PC-9 (cell line): ENCODE results near the gene QSER1. TPM values are rescaled to one million over a fixed set of nuclear protein-coding genes. Genes with fewer than 3 reads are reported as not detected.
A peak's percentile ranks its signal among the peaks of the same experiment; 100 is the strongest.
"Not testable (repeated sequence)": the region's sequence is repeated elsewhere in the genome, so short reads cannot be mapped to it uniquely, and the experiment has no call there.

Experiments
- BruUV-seq: library from RNA; stranded (reverse); fragments of 400-500 nt; replicated peaks from 2 replicates; lab custom pipeline; 2021; lab: Mats Ljungman, UMichigan
- CTCF ChIA-PET: fragments of 300-600 bp; sonication (Branson Sonifier 250); formaldehyde crosslinking; loops from one replicate; lab custom pipeline; 2022; ENCODE audit warnings: antibody characterized with exemption; lab: Charles Lee
- POLR2A ChIA-PET: fragments of 300-600 bp; sonication (Branson Sonifier 250); formaldehyde crosslinking; loops from one replicate; lab custom pipeline; 2022; ENCODE audit warnings: antibody characterized with exemption; ENCODE audit not compliant: unreplicated experiment; lab: Charles Lee
- DNase-seq, 2 experiments: peaks; one replicate each; pipeline versions ENCODE4 v3.0.0 to v3.0.0-alpha.2; 2015 to 2022; ENCODE audit warnings: mixed read lengths in 1 of 2
- H2AFZ ChIP-seq: fragments of 200-600 bp; sonication (generic); 2 replicates; pipeline ENCODE4 v1.8.1; 2017; ENCODE audit warnings: antibody characterized with exemption
- H3F3A ChIP-seq: fragments of 200-600 bp; sonication (generic); 2 replicates; pipeline ENCODE4 v1.8.1; 2017; ENCODE audit warnings: antibody characterized with exemption, mild to moderate bottlenecking, low read depth; ENCODE audit not compliant: insufficient read depth
- H3K27ac ChIP-seq: fragments of 200-600 bp; sonication (generic); 2 replicates; pipeline ENCODE4 v1.6.1; 2016; ENCODE audit warnings: mixed run types
- H3K27me3 ChIP-seq: fragments of 200-600 bp; sonication (generic); 2 replicates; pipeline ENCODE4 v1.6.1; 2016; ENCODE audit warnings: low read depth, mixed run types; ENCODE audit not compliant: insufficient read depth
- H3K36me3 ChIP-seq: fragments of 200-600 bp; sonication (generic); 2 replicates; pipeline ENCODE4 v1.6.1; 2016; ENCODE audit warnings: low read depth, mixed run types
- H3K4me1 ChIP-seq: fragments of 200-600 bp; sonication (generic); replicated peaks from 2 replicates; pipeline ENCODE4 v1.6.1; 2016; ENCODE audit warnings: mixed run types; ENCODE audit not compliant: insufficient read depth
- H3K4me2 ChIP-seq: fragments of 200-600 bp; sonication (generic); 2 replicates; pipeline ENCODE4 v1.6.1; 2017; ENCODE audit warnings: mixed run types
- H3K4me3 ChIP-seq: fragments of 200-600 bp; sonication (generic); 2 replicates; pipeline ENCODE4 v1.6.1; 2016; ENCODE audit warnings: mixed run types
- H3K79me2 ChIP-seq: fragments of 200-600 bp; sonication (generic); 2 replicates; pipeline ENCODE4 v1.6.1; 2017; ENCODE audit warnings: low read depth, mixed run types
- H3K9me2 ChIP-seq: fragments of 200-600 bp; sonication (generic); 2 replicates; pipeline ENCODE4 v1.8.1; 2017; ENCODE audit warnings: mild to moderate bottlenecking; ENCODE audit not compliant: insufficient read depth
- H3K9me3 ChIP-seq: fragments of 200-600 bp; sonication (generic); 2 replicates; pipeline ENCODE4 v1.8.1; 2016; ENCODE audit warnings: low read depth; ENCODE audit not compliant: insufficient read depth
- H4K20me1 ChIP-seq: fragments of 200-600 bp; sonication (generic); 2 replicates; pipeline ENCODE4 v1.8.1; 2017; ENCODE audit not compliant: insufficient read depth
- CTCF ChIP-seq: fragments of 200-600 bp; sonication (generic); conservative IDR thresholded peaks from 2 replicates; pipeline ENCODE4 v1.6.1; 2017; ENCODE audit warnings: mixed run types, antibody characterized with exemption, mild to moderate bottlenecking, moderate library complexity
- EZH2 ChIP-seq: fragments of 200-600 bp; sonication (generic); IDR thresholded peaks from 2 replicates; pipeline ENCODE4 v1.8.0; 2017; ENCODE audit warnings: antibody characterized with exemption, low read depth
- intact Hi-C: fragments of 100-400 bp; cut with micrococcal nuclease; formaldehyde crosslinking; loops from one replicate; pipeline ENCODE4 v1.10.0; 2022; ENCODE audit not compliant: unreplicated experiment
- total RNA-seq: library from RNA; stranded (reverse); gene quantifications from 2 replicates; pipeline ENCODE4 v1.2.3, GENCODE V29; 2021

The QSER1 gene
- total RNA-seq, 1 experiment from 2014 or later: 60.2 TPM

GRCh38 chr11:32864555-32864954 is 28.1 kb upstream of the QSER1 start:
- intact Hi-C loops: no loop called here
- no peaks in the 10 kb centered on the region for H3K4me1 ChIP-seq
- H3K27me3 ChIP-seq: no peaks in the 10 kb centered on the region
- TF ChIP-seq CTCF (no peak), EZH2 (no peak)
- no peak overlapping the region for H3K4me3 ChIP-seq
- H3K79me2 ChIP-seq: no peaks in the 10 kb centered on the region
- ChIA-PET CTCF (no interaction called here), POLR2A (no interaction called here)
- no TSS peak for BruUV-seq
- H3K4me2 ChIP-seq: no peak overlapping the region
- no peaks in the 10 kb centered on the region for H3K36me3 ChIP-seq
- H3F3A ChIP-seq: no peaks in the 10 kb centered on the region
- no peak for DNase-seq
- no peak overlapping the region for H2AFZ ChIP-seq
- no peak overlapping the region for H3K27ac ChIP-seq
- H3K9me3 ChIP-seq: 0 out of 2 replicates have a peak, but pooled peaks cover 4% of the 10 kb centered on the region
- no peaks in the 10 kb centered on the region for H3K9me2 ChIP-seq
- H4K20me1 ChIP-seq: no peaks in the 10 kb centered on the region

GRCh38 chr11:32868752-32869151 is 23.9 kb upstream of the QSER1 start:
- CTCF ChIA-PET, DNase-seq, POLR2A ChIA-PET: not testable (repeated sequence)

GRCh38 chr11:32870676-32871075 is 21.9 kb upstream of the QSER1 start:
- ChIA-PET POLR2A (no interaction called here), CTCF (no interaction called here)
- H3K27me3 ChIP-seq: no peaks in the 10 kb centered on the region
- no peak overlapping the region for H3K4me2 ChIP-seq
- no peak overlapping the region for H3K27ac ChIP-seq
- H2AFZ ChIP-seq: no peak overlapping the region
- BruUV-seq: no TSS peak
- TF ChIP-seq EZH2 (no peak), CTCF (peak; percentile 42; the same call in 1 of the 2 replicates)
- H4K20me1 ChIP-seq: no peaks in the 10 kb centered on the region
- H3K9me3 ChIP-seq: 0 out of 2 replicates have a peak, but pooled peaks cover 4% of the 10 kb centered on the region
- intact Hi-C loops: no loop called here
- H3F3A ChIP-seq: no peaks in the 10 kb centered on the region
- H3K36me3 ChIP-seq: no peaks in the 10 kb centered on the region
- no peaks in the 10 kb centered on the region for H3K79me2 ChIP-seq
- H3K4me3 ChIP-seq: no peak overlapping the region
- DNase-seq: peak in 1 of 2 experiments; percentile 8
- no peaks in the 10 kb centered on the region for H3K4me1 ChIP-seq
- no peaks in the 10 kb centered on the region for H3K9me2 ChIP-seq

More at GRCh38 chr11:32868752-32869151, 23.9 kb upstream of the QSER1 start:
- H3K27ac ChIP-seq, H3K4me2 ChIP-seq, H4K20me1 ChIP-seq, BruUV-seq, H3K9me3 ChIP-seq, H2AFZ ChIP-seq, H3F3A ChIP-seq, H3K79me2 ChIP-seq, H3K27me3 ChIP-seq, H3K36me3 ChIP-seq, H3K9me2 ChIP-seq, H3K4me1 ChIP-seq, H3K4me3 ChIP-seq, intact Hi-C loops: not testable (repeated sequence)

- Histone ChIP-seq H3K27me3 (no peaks in the 10 kb centered on the region), H3K4me2 (no peak overlapping the region), H3K79me2 (no peaks in the 10 kb centered on the region), H3F3A (no peaks in the 10 kb centered on the region), H4K20me1 (no peaks in the 10 kb centered on the region), H3K9me3 (no peaks in the 10 kb centered on the region; the same call in 1 of the 2 replicates), H3K36me3 (no peaks in the 10 kb centered on the region), H2AFZ (no peak overlapping the region), H3K4me3 (no peak overlapping the region), H3K27ac (no peak overlapping the region), H3K4me1 (no peaks in the 10 kb centered on the region), H3K9me2 (no peaks in the 10 kb centered on the region)
- no peak for DNase-seq
- CTCF ChIA-PET: no interaction called here
- intact Hi-C loops: no loop called here
- POLR2A ChIA-PET: no interaction called here
- TF ChIP-seq CTCF: no peak
- no peak for TF ChIP-seq EZH2
- BruUV-seq: no TSS peak
Observed at GRCh38 chr11:32874132-32874531, 18.5 kb upstream of the QSER1 start.
